Liver (tissue), 9 donors: Measurements from ENCODE around the gene CNTN5. TPM values are rescaled to one million over a fixed set of nuclear protein-coding genes. Genes with fewer than 3 reads are reported as not detected.

Experiments used
- DNase-seq: peaks from one replicate; pipeline ENCODE4 v3.0.0-alpha.2; 2017; ENCODE audit warnings: low spot score
- H3K27ac ChIP-seq, 2 donors: one replicate each; pipeline ENCODE4 v1.7.0; 2013; ENCODE audit warnings: inconsistent platforms in 2 of 2, low read length in 2 of 2, control low read depth in 1 of 2, low read depth in 1 of 2, mild to moderate bottlenecking in 1 of 2
- H3K27me3 ChIP-seq, 4 donors: one replicate each; pipeline versions ENCODE4 v1.6.1 to v1.7.0; 2013; ENCODE audit warnings: low read length in 3 of 4, inconsistent platforms in 1 of 4, mild to moderate bottlenecking in 1 of 4, moderate library complexity in 1 of 4; ENCODE audit not compliant: control insufficient read depth in 4 of 4, insufficient read depth in 4 of 4
- H3K36me3 ChIP-seq, 4 donors: one replicate each; pipeline versions ENCODE4 v1.6.1 to v1.7.0; 2013; ENCODE audit warnings: low read length in 3 of 4, mild to moderate bottlenecking in 3 of 4, low read depth in 1 of 4, moderate library complexity in 1 of 4; ENCODE audit not compliant: control insufficient read depth in 4 of 4, insufficient read depth in 3 of 4
- H3K4me1 ChIP-seq, 4 donors: one replicate each; pipeline versions ENCODE4 v1.6.1 to v1.7.0; 2013; ENCODE audit warnings: low read length in 3 of 4, mild to moderate bottlenecking in 3 of 4, moderate library complexity in 1 of 4; ENCODE audit not compliant: control insufficient read depth in 4 of 4, insufficient read depth in 4 of 4
- H3K4me3 ChIP-seq, 3 donors: one replicate each; pipeline versions ENCODE4 v1.6.1 to v1.7.0; 2013; ENCODE audit warnings: low read length in 3 of 3, control low read depth in 1 of 3, low read depth in 1 of 3, mild to moderate bottlenecking in 1 of 3
- H3K9ac ChIP-seq, 2 donors: one replicate each; pipeline ENCODE4 v1.7.0; 2013; ENCODE audit warnings: low read length in 2 of 2, mild to moderate bottlenecking in 2 of 2, moderate library complexity in 2 of 2, control low read depth in 1 of 2, low read depth in 1 of 2
- H3K9me3 ChIP-seq, 4 donors: one replicate each; pipeline versions ENCODE4 v1.6.1 to v1.7.0; 2013; ENCODE audit warnings: low read length in 3 of 4; ENCODE audit not compliant: control insufficient read depth in 4 of 4
- EGR1 ChIP-seq, 2 donors: IDR thresholded peaks; 2 replicates each; pipeline ENCODE4 v1.6.1; 2016 to 2018; ENCODE audit warnings: antibody characterized with exemption in 2 of 2, low read depth in 2 of 2
- FOXA1 ChIP-seq: IDR thresholded peaks from 2 replicates; pipeline ENCODE4 v1.6.1; 2016; ENCODE audit warnings: antibody characterized with exemption
- FOXA2 ChIP-seq: IDR thresholded peaks from 2 replicates; pipeline ENCODE4 v1.6.1; 2016; ENCODE audit warnings: antibody characterized with exemption
- GABPA ChIP-seq, 2 donors: IDR thresholded peaks in 1 of 2; conservative IDR thresholded peaks in 1 of 2; 2 replicates each; pipeline ENCODE4 v1.6.1; 2016; ENCODE audit warnings: antibody characterized with exemption in 2 of 2, mild to moderate bottlenecking in 1 of 2, moderate library complexity in 1 of 2
- HNF4G ChIP-seq: IDR thresholded peaks from 2 replicates; pipeline ENCODE4 v1.6.1; 2016; ENCODE audit warnings: antibody characterized with exemption
- JUND ChIP-seq, 2 donors: IDR thresholded peaks; 2 replicates each; pipeline ENCODE4 v1.6.1; 2016; ENCODE audit warnings: antibody characterized with exemption in 2 of 2
- MAX ChIP-seq: IDR thresholded peaks from 2 replicates; pipeline ENCODE4 v1.6.1; 2016; ENCODE audit warnings: antibody characterized with exemption
- NR2F2 ChIP-seq: IDR thresholded peaks from 2 replicates; pipeline ENCODE4 v1.6.1; 2016; ENCODE audit warnings: antibody characterized with exemption
- RAD21 ChIP-seq, 2 donors: IDR thresholded peaks; 2 replicates each; pipeline ENCODE4 v1.6.1; 2016; ENCODE audit warnings: antibody characterized with exemption in 2 of 2, mild to moderate bottlenecking in 2 of 2
- RXRA ChIP-seq, 2 donors: IDR thresholded peaks; 2 replicates each; pipeline ENCODE4 v1.6.1; 2017 to 2018; ENCODE audit warnings: antibody characterized with exemption in 2 of 2, mild to moderate bottlenecking in 1 of 2
- SP1 ChIP-seq: IDR thresholded peaks from 2 replicates; pipeline ENCODE4 v1.6.1; 2018; ENCODE audit warnings: antibody characterized with exemption, mild to moderate bottlenecking
- YY1 ChIP-seq: IDR thresholded peaks from 2 replicates; pipeline ENCODE4 v1.6.1; 2016; ENCODE audit warnings: antibody characterized with exemption, mild to moderate bottlenecking
- WGBS: extraction: QIAGEN DNeasy Blood & Tissue Kit; methylation state at CpG from one replicate; pipeline ENCODE4 v1.1.7; 2013; 5-methylcytosine and 5-hydroxymethylcytosine counted together
- polyA plus RNA-seq, 2 donors: library from polyadenylated mRNA; stranded (reverse) in 1 of 2; unstranded in 1 of 2; fragments of 200-250 nt in 1 of 2; fragments of >200 nt in 1 of 2; fragmentation: Nextera tagmentation in 1 of 2; extraction: Ambion mirVana in 1 of 2; gene quantifications; one replicate each; pipeline versions ENCODE4 v1.2.1 to v1.2.3, GENCODE V29; 2013 to 2015
- total RNA-seq, 2 donors: library from RNA; depleted of rRNA; stranded (reverse); fragments of >200 nt; gene quantifications; one replicate each; pipeline ENCODE4 v1.2.3, GENCODE V29; 2014
- TF ChIP-seq, protein P1 (sequence below): fragments of 150-350 bp; IDR thresholded peaks from 2 replicates; pipeline ENCODE4 v1.5.1; 2017; ENCODE audit warnings: improper control_type of control experiment, low read depth, low read length; ENCODE audit not compliant: missing input control
- donor health status: healthy.
- donor health status: healthy.
- donor health status: healthy.
- donor health status: healthy.
- donor health status: healthy.

The CNTN5 gene
- total and polyA plus RNA-seq, 4 donors = 0.01 to 0.08 (median 0.04) TPM

- TF ChIP-seq, protein P1, sequence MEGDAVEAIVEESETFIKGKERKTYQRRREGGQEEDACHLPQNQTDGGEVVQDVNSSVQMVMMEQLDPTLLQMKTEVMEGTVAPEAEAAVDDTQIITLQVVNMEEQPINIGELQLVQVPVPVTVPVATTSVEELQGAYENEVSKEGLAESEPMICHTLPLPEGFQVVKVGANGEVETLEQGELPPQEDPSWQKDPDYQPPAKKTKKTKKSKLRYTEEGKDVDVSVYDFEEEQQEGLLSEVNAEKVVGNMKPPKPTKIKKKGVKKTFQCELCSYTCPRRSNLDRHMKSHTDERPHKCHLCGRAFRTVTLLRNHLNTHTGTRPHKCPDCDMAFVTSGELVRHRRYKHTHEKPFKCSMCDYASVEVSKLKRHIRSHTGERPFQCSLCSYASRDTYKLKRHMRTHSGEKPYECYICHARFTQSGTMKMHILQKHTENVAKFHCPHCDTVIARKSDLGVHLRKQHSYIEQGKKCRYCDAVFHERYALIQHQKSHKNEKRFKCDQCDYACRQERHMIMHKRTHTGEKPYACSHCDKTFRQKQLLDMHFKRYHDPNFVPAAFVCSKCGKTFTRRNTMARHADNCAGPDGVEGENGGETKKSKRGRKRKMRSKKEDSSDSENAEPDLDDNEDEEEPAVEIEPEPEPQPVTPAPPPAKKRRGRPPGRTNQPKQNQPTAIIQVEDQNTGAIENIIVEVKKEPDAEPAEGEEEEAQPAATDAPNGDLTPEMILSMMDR = no peak
- TF ChIP-seq SP1 = no peak
- TF ChIP-seq GABPA (IDR thresholded peaks at IDR 0.05 in 1 of 2, conservative IDR thresholded peaks at IDR 0.05 in 1 of 2) = no peak
- TF ChIP-seq EGR1 (IDR thresholded peaks at IDR 0.05; ENCODE audit: low read depth in 2 of 2) = no peak
Measured at GRCh38 chr11:99841885-99842284, 821.1 kb downstream of the CNTN5 start (continued).

GRCh38 chr11:99865951-99866350 is 845.2 kb downstream of the CNTN5 start:
- WGBS = 18% methylated on average over 2 of the region's 2 CpGs
- DNase-seq = no peak
- Histone ChIP-seq H3K9ac (no peak overlapping the region), H3K4me3 (no peak overlapping the region), H3K27me3 (peaks cover 0 to 2% (median 0%) of the 10 kb centered on the region in 4 donors), H3K27ac (no peak overlapping the region), H3K9me3 (no peaks in the 10 kb centered on the region), H3K4me1 (no peaks in the 10 kb centered on the region), H3K36me3 (no peaks in the 10 kb centered on the region)
- no peak for TF ChIP-seq FOXA1
- no peak for TF ChIP-seq HNF4G
- no peak for TF ChIP-seq EGR1 (IDR thresholded peaks at IDR 0.05; ENCODE audit: low read depth in 2 of 2)
- no peak for TF ChIP-seq MAX
- no peak for TF ChIP-seq SP1
- no peak for TF ChIP-seq FOXA2
- no peak for TF ChIP-seq NR2F2
- TF ChIP-seq YY1 = no peak
- no peak for TF ChIP-seq RXRA (IDR thresholded peaks at IDR 0.05)
- TF ChIP-seq RAD21 (IDR thresholded peaks at IDR 0.05) = no peak

- H3K4me1 ChIP-seq = no peaks in the 10 kb centered on the region
- H3K4me3 ChIP-seq = no peak overlapping the region
- H3K36me3 ChIP-seq = no peaks in the 10 kb centered on the region
- no peaks in the 10 kb centered on the region for H3K9me3 ChIP-seq
- H3K27ac ChIP-seq = no peak overlapping the region
- H3K27me3 ChIP-seq = peaks cover 0 to 3% (median 1%) of the 10 kb centered on the region in 4 donors
- no peak for DNase-seq
- H3K9ac ChIP-seq = no peak overlapping the region
- WGBS = 63% methylated on average over 5 of the region's 5 CpGs
- TF ChIP-seq RAD21 (IDR thresholded peaks at IDR 0.05) = no peak
- no peak for TF ChIP-seq FOXA1
Measured at GRCh38 chr11:99881610-99882009, 860.9 kb downstream of the CNTN5 start.

- 68% methylated on average over 6 of the region's 6 CpGs for WGBS
Measured at GRCh38 chr11:99884750-99885149, 864.0 kb downstream of the CNTN5 start.

More at GRCh38 chr11:99884750-99885149, 864.0 kb downstream of the CNTN5 start:
- H3K4me1 ChIP-seq = peaks cover 0 to 3% (median 0%) of the 10 kb centered on the region in 4 donors
- DNase-seq = no peak
- H3K4me3 ChIP-seq = no peak overlapping the region
- no peak overlapping the region for H3K27ac ChIP-seq
- no peaks in the 10 kb centered on the region for H3K36me3 ChIP-seq
- no peaks in the 10 kb centered on the region for H3K9me3 ChIP-seq
- TF ChIP-seq JUND (IDR thresholded peaks at IDR 0.05) (no peak), YY1 (no peak), RXRA (IDR thresholded peaks at IDR 0.05) (no peak), RAD21 (IDR thresholded peaks at IDR 0.05) (no peak)
- no peak overlapping the region for H3K9ac ChIP-seq
- peaks cover 0 to 3% (median 1%) of the 10 kb centered on the region in 4 donors for H3K27me3 ChIP-seq
